Glomerular visceral epithelial cell (primary cell): ENCODE measurements around the gene INHA.

ENCODE experiments used
- DNase-seq: peaks from one replicate; pipeline ENCODE4 v3.0.0-alpha.2; 2016; ENCODE audit errors: extremely low spot score

Gene INHA

GRCh38 chr2:219574484-219575311 lies 2.6 kb downstream of the INHA start:
- DNase-seq = no peak

- DNase-seq = no peak
Measured at GRCh38 chr2:219575566-219576504, 3.7 kb downstream of the INHA start.

GRCh38 chr2:219576505-219577388 lies 4.6 kb downstream of the INHA start:
- DNase-seq = no peak

GRCh38 chr2:219578811-219579613 lies 6.9 kb downstream of the INHA start:
- DNase-seq = no peak

- no peak for DNase-seq
Measured at GRCh38 chr2:219581346-219581745, 9.2 kb downstream of the INHA start.

- DNase-seq = no peak
Measured at GRCh38 chr2:219591091-219591490, 19.0 kb downstream of the INHA start.

- no peak for DNase-seq
Measured at GRCh38 chr2:219592736-219593135, 20.6 kb downstream of the INHA start.

GRCh38 chr2:219593154-219593553 lies 21.0 kb downstream of the INHA start:
- DNase-seq = no peak

- peak; percentile 17 for DNase-seq
Measured at GRCh38 chr2:219595256-219595655, 23.1 kb downstream of the INHA start.

GRCh38 chr2:219596954-219597551 lies 24.9 kb downstream of the INHA start:
- no peak for DNase-seq

- DNase-seq = peak; percentile 98
Measured at GRCh38 chr2:219597552-219598307, 25.6 kb downstream of the INHA start, which contains the start of gene STK11IP. Gene STK11IP, plus strand, starts transcription at chr2:219597857. Its CDS starts 263 bp downstream, at chr2:219598120.

- DNase-seq = no peak
Measured at GRCh38 chr2:219598308-219599078, 26.4 kb downstream of the INHA start.

GRCh38 chr2:219603771-219604170 lies 31.7 kb downstream of the INHA start:
- DNase-seq = no peak

- no peak for DNase-seq
Measured at GRCh38 chr2:219605607-219605954, 33.5 kb downstream of the INHA start.

GRCh38 chr2:219607931-219608330 lies 35.8 kb downstream of the INHA start:
- DNase-seq = no peak

- no peak for DNase-seq
Measured at GRCh38 chr2:219608399-219608964, 36.4 kb downstream of the INHA start.

GRCh38 chr2:219609149-219609750 lies 37.1 kb downstream of the INHA start:
- no peak for DNase-seq

GRCh38 chr2:219611306-219611705 lies 39.2 kb downstream of the INHA start:
- DNase-seq = no peak
